Body of pancreas (tissue), 4 donors: ENCODE data around the gene CREBL2. TPM values are rescaled to one million over a fixed set of nuclear protein-coding genes. Genes with fewer than 3 reads are reported as not detected.

Experiments
- ATAC-seq: fragments of 150-250 bp; one replicate; pipeline ENCODE4 v1.9.1; 2016
- DNase-seq, 4 donors: peaks; one replicate each; pipeline ENCODE4 v3.0.0-alpha.2; 2019
- H3K27ac ChIP-seq, 4 donors: fragments of 200-600 bp; sonication (generic); 1 replicate in 3 of 4; 2 replicates in 1 of 4; pipeline versions ENCODE4 v1.5.1 to v1.6.1; 2016 to 2019; ENCODE audit warnings: mild to moderate bottlenecking in 1 of 4, mixed read lengths in 1 of 4, moderate library complexity in 1 of 4
- H3K27me3 ChIP-seq, 2 donors: fragments of 200-600 bp; sonication (generic); one replicate each; pipeline ENCODE4 v1.6.0; 2016; ENCODE audit warnings: mild to moderate bottlenecking in 1 of 2
- H3K36me3 ChIP-seq, 2 donors: fragments of 200-600 bp; sonication (generic); replicated peaks in 1 of 2; 2 replicates each; pipeline ENCODE4 v1.5.1; 2016; ENCODE audit warnings: low read depth in 2 of 2; ENCODE audit not compliant: insufficient read depth in 1 of 2
- H3K4me1 ChIP-seq: fragments of 200-600 bp; sonication (generic); one replicate; pipeline ENCODE4 v1.6.0; 2016
- H3K4me3 ChIP-seq, 2 donors: fragments of 200-600 bp; sonication (generic); 1 replicate in 1 of 2; 2 replicates in 1 of 2; pipeline ENCODE4 v1.5.1; 2016 to 2019
- H3K9me3 ChIP-seq, 3 donors: fragments of 200-600 bp; sonication (generic); 1 replicate in 2 of 3; 2 replicates in 1 of 3; pipeline ENCODE4 v1.5.1; 2016
- POLR2A ChIP-seq, 3 donors: fragments of 450-650 bp; IDR thresholded peaks; one replicate each; pipeline ENCODE4 v1.6.1; 2016; ENCODE audit warnings: antibody characterized with exemption in 3 of 3, mild to moderate bottlenecking in 2 of 3
- WGBS, 2 donors: methylation state at CpG; one replicate each; pipeline ENCODE4 v1.1.5; 2017; 5-methylcytosine and 5-hydroxymethylcytosine counted together
- intact Hi-C: fragments of 100-400 bp; cut with DNase I; formaldehyde crosslinking; loops from one replicate; pipeline ENCODE4 v1.15.1; 2023
- total RNA-seq, 2 donors: library from RNA; depleted of rRNA; stranded (reverse); fragments of >200 nt; gene quantifications; one replicate each; pipeline ENCODE4 v1.1.0, GENCODE V29; 2016
- TF ChIP-seq, protein P1 (sequence below), 7 experiments: fragments of 450-650 bp in 4 of 7; fragments of 200-600 bp in 3 of 7; sonication (generic) in 3 of 7; IDR thresholded peaks; one replicate each; pipeline ENCODE4 v1.5.1; 2016 to 2019; ENCODE audit warnings: antibody characterized with exemption in 7 of 7

Gene CREBL2
- total RNA-seq, 2 donors from 2014 or later: 13.8 to 31.4 TPM

DNA sequence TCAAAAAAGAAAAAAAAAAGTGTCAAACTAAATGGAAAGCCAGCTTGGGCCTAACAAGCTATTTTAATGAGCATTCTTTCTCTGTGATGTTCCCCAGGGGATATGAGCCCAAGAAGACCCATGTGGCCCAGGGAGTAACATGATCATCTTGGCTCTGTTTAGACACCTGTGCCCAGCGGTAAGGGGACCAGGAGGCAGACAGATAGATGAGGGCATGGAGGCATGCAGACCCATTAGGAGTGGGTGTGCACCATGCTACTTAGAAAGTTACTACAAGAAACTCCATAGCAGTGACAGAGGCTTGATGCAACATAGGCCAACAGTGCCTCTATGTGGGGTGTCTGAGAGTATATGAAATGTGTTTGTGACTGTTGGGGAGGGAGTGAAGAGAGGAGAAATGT lies 3.1 kb upstream of the CREBL2 start:
- TF ChIP-seq, protein P1, sequence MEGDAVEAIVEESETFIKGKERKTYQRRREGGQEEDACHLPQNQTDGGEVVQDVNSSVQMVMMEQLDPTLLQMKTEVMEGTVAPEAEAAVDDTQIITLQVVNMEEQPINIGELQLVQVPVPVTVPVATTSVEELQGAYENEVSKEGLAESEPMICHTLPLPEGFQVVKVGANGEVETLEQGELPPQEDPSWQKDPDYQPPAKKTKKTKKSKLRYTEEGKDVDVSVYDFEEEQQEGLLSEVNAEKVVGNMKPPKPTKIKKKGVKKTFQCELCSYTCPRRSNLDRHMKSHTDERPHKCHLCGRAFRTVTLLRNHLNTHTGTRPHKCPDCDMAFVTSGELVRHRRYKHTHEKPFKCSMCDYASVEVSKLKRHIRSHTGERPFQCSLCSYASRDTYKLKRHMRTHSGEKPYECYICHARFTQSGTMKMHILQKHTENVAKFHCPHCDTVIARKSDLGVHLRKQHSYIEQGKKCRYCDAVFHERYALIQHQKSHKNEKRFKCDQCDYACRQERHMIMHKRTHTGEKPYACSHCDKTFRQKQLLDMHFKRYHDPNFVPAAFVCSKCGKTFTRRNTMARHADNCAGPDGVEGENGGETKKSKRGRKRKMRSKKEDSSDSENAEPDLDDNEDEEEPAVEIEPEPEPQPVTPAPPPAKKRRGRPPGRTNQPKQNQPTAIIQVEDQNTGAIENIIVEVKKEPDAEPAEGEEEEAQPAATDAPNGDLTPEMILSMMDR (IDR thresholded peaks at IDR 0.05): peak in 1 of 7 experiments; percentile 4
- TF ChIP-seq POLR2A (IDR thresholded peaks at IDR 0.05): no peak
- Histone ChIP-seq H3K36me3 (no peaks in the 10 kb centered on the region), H3K27ac (no peak overlapping the region), H3K4me1 (peaks cover 17% of the 10 kb centered on the region), H3K27me3 (no peaks in the 10 kb centered on the region), H3K4me3 (no peak overlapping the region), H3K9me3 (no peaks in the 10 kb centered on the region)
- WGBS, 2 donors: 96 to 100% methylated on average over 1 of the region's 1 CpG
- intact Hi-C loops: no loop called here
- no peak for DNase-seq
- ATAC-seq: no peak

DNA sequence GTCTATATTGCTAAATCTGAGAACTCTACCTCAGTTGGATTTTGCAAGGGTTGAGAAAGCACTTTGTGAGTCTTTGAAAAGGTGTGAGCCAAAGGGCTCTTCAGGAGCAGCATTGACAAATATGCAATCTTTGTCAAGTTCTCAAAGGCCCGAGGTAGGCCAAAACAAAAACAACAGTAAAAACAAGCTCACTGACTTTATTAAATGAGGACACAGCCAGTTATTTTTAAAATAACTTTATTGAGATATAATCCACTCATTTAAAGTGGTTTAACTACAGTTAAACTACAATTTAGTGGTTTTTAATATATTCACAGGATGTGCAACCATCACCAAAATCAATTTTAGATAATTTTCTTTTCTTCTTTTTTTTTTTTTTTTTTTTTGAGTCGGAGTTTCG lies 2.0 kb upstream of the CREBL2 start:
- DNase-seq (no peak), ATAC-seq (no peak)
- Histone ChIP-seq H3K27me3 (no peaks in the 10 kb centered on the region), H3K4me3 (no peak overlapping the region), H3K4me1 (peaks cover 18% of the 10 kb centered on the region), H3K36me3 (no peaks in the 10 kb centered on the region), H3K9me3 (no peaks in the 10 kb centered on the region), H3K27ac (no peak overlapping the region)
- WGBS, 2 donors: 86% methylated on average over 3 of the region's 3 CpGs
- intact Hi-C loops: no loop called here
- TF ChIP-seq POLR2A (IDR thresholded peaks at IDR 0.05): no peak
- TF ChIP-seq, protein P1 (IDR thresholded peaks at IDR 0.05): no peak

DNA sequence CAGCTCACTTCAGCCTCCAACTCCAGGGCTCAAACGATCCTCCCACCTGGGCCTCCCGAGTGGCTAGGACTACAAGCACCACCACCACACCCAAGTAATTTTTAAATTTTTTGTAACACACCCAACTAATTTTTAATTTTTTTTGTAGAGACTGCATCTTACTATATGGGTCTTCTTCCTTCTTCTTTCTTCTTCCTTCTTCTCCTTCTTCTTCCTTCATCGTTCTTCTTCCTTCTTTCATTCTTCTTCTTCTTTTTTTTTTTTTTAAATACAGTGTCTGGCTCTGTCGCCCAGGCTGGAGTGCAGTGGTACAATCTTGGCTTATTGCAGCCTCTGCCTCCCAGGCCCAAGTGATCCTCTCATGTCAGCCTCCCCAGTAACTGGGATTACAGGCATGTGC lies 965 bp upstream of the CREBL2 start:
- WGBS, 2 donors: 87 to 98% methylated on average over 4 of the region's 4 CpGs
- Histone ChIP-seq H3K4me1 (peaks cover 23% of the 10 kb centered on the region), H3K27ac (peak overlapping the region; percentile 87 to 93 (median 88)), H3K36me3 (no peaks in the 10 kb centered on the region), H3K9me3 (no peaks in the 10 kb centered on the region), H3K4me3 (no peak overlapping the region), H3K27me3 (no peaks in the 10 kb centered on the region)
- intact Hi-C loops: no loop called here
- TF ChIP-seq POLR2A (IDR thresholded peaks at IDR 0.05): no peak
- TF ChIP-seq, protein P1 (IDR thresholded peaks at IDR 0.05): no peak
- no peak for DNase-seq
- ATAC-seq: no peak

DNA sequence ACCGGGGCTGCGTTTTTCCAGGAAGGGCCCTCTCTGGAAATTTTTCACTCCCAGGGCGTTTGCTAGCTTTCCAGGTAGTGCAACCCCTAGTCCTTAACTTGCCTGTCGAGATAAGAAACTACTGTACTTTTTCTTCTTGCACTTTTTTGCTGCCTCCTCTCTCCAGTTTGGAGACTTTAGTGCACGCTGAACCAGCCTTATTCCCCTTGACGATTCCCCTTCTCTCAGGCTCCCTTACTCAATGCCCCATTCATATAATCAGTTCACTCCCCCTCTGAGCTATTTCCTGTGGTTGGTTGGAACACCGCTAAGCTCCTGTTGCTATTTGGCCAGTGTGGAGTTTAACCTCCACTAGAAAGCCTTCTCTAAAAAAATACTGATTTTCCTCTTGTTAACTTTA lies 682 bp downstream of the CREBL2 start:
- Histone ChIP-seq H3K4me1 (peaks cover 29% of the 10 kb centered on the region), H3K27me3 (no peaks in the 10 kb centered on the region), H3K36me3 (no peaks in the 10 kb centered on the region), H3K4me3 (peak overlapping the region; percentile 46 to 52), H3K9me3 (no peaks in the 10 kb centered on the region), H3K27ac (peak overlapping the region; percentile 87 to 93 (median 88))
- DNase-seq (peak in 1 of 4 donors; percentile 12), ATAC-seq (peak; percentile 10)
- TF ChIP-seq, protein P1 (IDR thresholded peaks at IDR 0.05): no peak
- no peak for TF ChIP-seq POLR2A (IDR thresholded peaks at IDR 0.05)
- 1 to 2% methylated on average over 7 of the region's 7 CpGs for WGBS, 2 donors
- intact Hi-C loops: no loop called here

DNA sequence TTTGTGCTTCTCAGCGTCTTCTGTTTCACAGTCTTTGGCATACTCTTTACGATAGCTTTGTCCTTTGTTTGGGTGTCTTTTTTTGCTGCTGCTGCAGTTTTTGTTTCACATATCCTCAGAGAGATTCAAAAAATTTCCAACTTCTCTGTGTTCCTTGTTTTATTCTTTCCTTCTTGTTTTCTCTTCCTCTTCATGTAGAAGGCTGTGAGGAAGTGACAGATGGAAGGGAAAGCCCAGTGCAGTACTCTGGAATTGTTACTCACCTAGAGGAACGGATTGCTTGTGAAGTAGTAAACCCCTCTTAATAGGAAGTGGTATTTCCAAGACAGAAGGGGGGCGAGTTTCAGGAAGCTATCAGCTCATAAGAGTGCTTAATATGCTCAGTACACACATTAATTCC lies 1.7 kb downstream of the CREBL2 start:
- ATAC-seq: no peak
- WGBS, 2 donors: 59 to 74% methylated on average over 4 of the region's 4 CpGs
- TF ChIP-seq POLR2A (IDR thresholded peaks at IDR 0.05): no peak
- TF ChIP-seq, protein P1 (IDR thresholded peaks at IDR 0.05): no peak
- Histone ChIP-seq H3K27ac (peak overlapping the region in 1 of 4 donors; percentile 93), H3K36me3 (no peaks in the 10 kb centered on the region), H3K27me3 (no peaks in the 10 kb centered on the region), H3K9me3 (no peaks in the 10 kb centered on the region), H3K4me3 (no peak overlapping the region), H3K4me1 (peaks cover 29% of the 10 kb centered on the region)
- peak in 1 of 4 donors; percentile 9 for DNase-seq
- intact Hi-C loops: no loop called here
